A549 (cell line): ENCODE results near the gene GPSM1. TPM values are rescaled to one million over a fixed set of nuclear protein-coding genes. Genes with fewer than 3 reads are reported as not detected.

ENCODE experiments used
- ATAC-seq, 2 experiments: fragments of 200-7000 bp in 1 of 2; fragments of >200 bp in 1 of 2; cut with Nextera tagmentation in 1 of 2; cut with Tn5 transposase in 1 of 2; 3 replicates each; pipeline versions ENCODE4 v1.8.0 to v1.9.1; 2018 to 2020; ENCODE audit warnings: mild to moderate bottlenecking in 1 of 2, moderate library complexity in 1 of 2
- CTCF ChIA-PET: fragments of 300-600 bp; sonication (Branson Sonifier 250); formaldehyde crosslinking; extraction: SDS; loops from one replicate; lab custom pipeline; 2021; ENCODE audit warnings: antibody characterized with exemption, inconsistent platforms; lab: Yijun Ruan, JAX
- POLR2A ChIA-PET: fragments of 350-600 bp; formaldehyde crosslinking; extraction: SDS; loops from one replicate; lab custom pipeline; 2021; ENCODE audit warnings: antibody characterized with exemption, inconsistent platforms; lab: Yijun Ruan, JAX
- DNase-seq, 2 experiments: peaks; one replicate each; pipeline versions ENCODE4 v3.0.0 to v3.0.0-alpha.2; 2011 to 2016; ENCODE audit warnings: low read depth in 1 of 2, low spot score in 1 of 2
- FAIRE-seq: peaks from 2 replicates; lab custom pipeline; 2011; peaks lifted over from hg19 to GRCh38; lab: Jason Lieb, UNC
- H3K27ac ChIP-seq, 2 experiments: fragments of >200 bp; sonication (Bioruptor Twin); formaldehyde crosslinking; 3 replicates each; pipeline ENCODE4 v1.5.1; 2016 to 2017
- H3K4me1 ChIP-seq: fragments of >200 bp; sonication (Bioruptor Twin); formaldehyde crosslinking; 3 replicates; pipeline ENCODE4 v1.6.1; 2016
- H3K4me2 ChIP-seq: fragments of >200 bp; sonication (Bioruptor Twin); formaldehyde crosslinking; 3 replicates; pipeline ENCODE4 v1.6.1; 2016
- H3K4me3 ChIP-seq: fragments of >200 bp; sonication (Bioruptor Twin); formaldehyde crosslinking; 3 replicates; pipeline ENCODE4 v1.5.1; 2016
- H3K9me3 ChIP-seq: fragments of >200 bp; sonication (Bioruptor Twin); formaldehyde crosslinking; 3 replicates; pipeline ENCODE4 v1.6.1; 2016
- ATOH8 ChIP-seq: fragments of 250-450 bp; sonication (Bioruptor Pico); IDR thresholded peaks from 2 replicates; pipeline ENCODE4 v1.5.0; 2020; ENCODE audit warnings: low read depth, mild to moderate bottlenecking, moderate library complexity
- BCL3 ChIP-seq: fragments of >200 bp; sonication (Bioruptor Twin); formaldehyde crosslinking; IDR thresholded peaks from 3 replicates; pipeline ENCODE4 v1.6.1; 2016
- CEBPB ChIP-seq, 2 experiments: fragments of >200 bp in 1 of 2; sonication (Bioruptor Twin) in 1 of 2; formaldehyde crosslinking in 1 of 2; IDR thresholded peaks; 2 replicates each; pipeline ENCODE4 v1.6.1; 2012 to 2016
- CHD2 ChIP-seq: fragments of 150-350 bp; IDR thresholded peaks from 2 replicates; pipeline ENCODE4 v1.6.1; 2014; ENCODE audit warnings: low read length; ENCODE audit not compliant: partially characterized antibody
- CHD4 ChIP-seq: fragments of 200-600 bp; sonication (generic); IDR thresholded peaks from 2 replicates; pipeline ENCODE4 v1.6.1; 2016; ENCODE audit warnings: antibody characterized with exemption, mild to moderate bottlenecking, borderline replicate concordance
- EHMT2 ChIP-seq: fragments of 200-600 bp; sonication (generic); IDR thresholded peaks from 2 replicates; pipeline ENCODE4 v1.6.1; 2016; ENCODE audit warnings: antibody characterized with exemption, low read depth, mild to moderate bottlenecking, moderate library complexity
- FOXS1 ChIP-seq: fragments of 250-450 bp; sonication (Bioruptor Pico); IDR thresholded peaks from 2 replicates; pipeline ENCODE4 v1.5.0; 2020; ENCODE audit warnings: mild to moderate bottlenecking, moderate library complexity
- GATA3 ChIP-seq: IDR thresholded peaks from 2 replicates; pipeline ENCODE4 v1.6.1; 2012; ENCODE audit warnings: borderline replicate concordance
- HDAC2 ChIP-seq: fragments of 200-600 bp; sonication (generic); IDR thresholded peaks from 2 replicates; pipeline ENCODE4 v1.6.1; 2016
- HES2 ChIP-seq: fragments of >200 bp; sonication (Bioruptor Twin); formaldehyde crosslinking; IDR thresholded peaks from 2 replicates; pipeline ENCODE4 v1.6.1; 2016
- HMGXB4 ChIP-seq: fragments of 250-450 bp; sonication (Bioruptor Pico); IDR thresholded peaks from 2 replicates; pipeline ENCODE4 v1.5.0; 2021; ENCODE audit warnings: mild to moderate bottlenecking, moderate library complexity, borderline replicate concordance
- HOXB5 ChIP-seq: fragments of 250-450 bp; sonication (Bioruptor Pico); IDR thresholded peaks from 2 replicates; pipeline ENCODE4 v1.5.0; 2020; ENCODE audit warnings: mild to moderate bottlenecking, moderate library complexity
- JUN ChIP-seq, 2 experiments: fragments of >200 bp; sonication (Bioruptor Twin); formaldehyde crosslinking; IDR thresholded peaks; 2 replicates in 1 of 2; 3 replicates in 1 of 2; pipeline ENCODE4 v1.6.1; 2016 to 2017
- KDM5A ChIP-seq: fragments of 200-600 bp; sonication (generic); IDR thresholded peaks from 2 replicates; pipeline ENCODE4 v1.6.1; 2016; ENCODE audit warnings: antibody characterized with exemption, mild to moderate bottlenecking
- MYC ChIP-seq: IDR thresholded peaks from 2 replicates; pipeline ENCODE4 v1.6.1; 2012; ENCODE audit warnings: mild to moderate bottlenecking, inconsistent platforms, low read length, improper control_type of control experiment, borderline replicate concordance
- PBX3 ChIP-seq: IDR thresholded peaks from 2 replicates; pipeline ENCODE4 v1.6.1; 2012
- POLR2A ChIP-seq: IDR thresholded peaks from 2 replicates; pipeline ENCODE4 v1.6.1; 2012; ENCODE audit warnings: mild to moderate bottlenecking, low read length
- RARB ChIP-seq: fragments of 250-450 bp; sonication (Bioruptor Pico); IDR thresholded peaks from 2 replicates; pipeline ENCODE4 v1.8.0; 2021; ENCODE audit warnings: mild to moderate bottlenecking, moderate library complexity
- SMC3 ChIP-seq: fragments of >200 bp; sonication (Bioruptor Twin); formaldehyde crosslinking; IDR thresholded peaks from 3 replicates; pipeline ENCODE4 v1.6.1; 2018; ENCODE audit warnings: inconsistent platforms
- TP53 ChIP-seq: fragments of 250-450 bp; sonication (Bioruptor Pico); IDR thresholded peaks from 2 replicates; pipeline ENCODE4 v1.5.0; 2021; ENCODE audit warnings: mild to moderate bottlenecking, moderate library complexity
- WGBS: methylation state at CpG from one replicate; pipeline ENCODE4 v1.1.6; 2017; ENCODE audit errors: missing lambda C conversion rate; 5-methylcytosine and 5-hydroxymethylcytosine counted together
- polyA plus RNA-seq, 4 experiments: library from polyadenylated mRNA; depleted of rRNA in 3 of 4; stranded (reverse); fragments of >200 nt; fragmentation: RNase III in 1 of 4; extraction: RNeasy Plus Mini Kit Qiagen cat#74134 plus additional on column Dnase treatment in 1 of 4; gene quantifications; 2 replicates in 3 of 4; 3 replicates in 1 of 4; pipeline ENCODE4 v1.2.3, GENCODE V29; 2011 to 2017
- TF ChIP-seq, protein P1 (sequence below): fragments of 150-350 bp; IDR thresholded peaks from 2 replicates; pipeline ENCODE4 v1.6.1; 2014; ENCODE audit warnings: low read depth, mild to moderate bottlenecking, low read length
- TF ChIP-seq, protein P2 (sequence below): fragments of 450-650 bp; IDR thresholded peaks from 2 replicates; pipeline ENCODE4 v1.6.1; 2014; ENCODE audit warnings: antibody characterized with exemption

The GPSM1 gene
- polyA plus RNA-seq, 2 of the 4 experiments (the other 2 are of a cell fraction) = 2.1 to 8.8 TPM

DNA sequence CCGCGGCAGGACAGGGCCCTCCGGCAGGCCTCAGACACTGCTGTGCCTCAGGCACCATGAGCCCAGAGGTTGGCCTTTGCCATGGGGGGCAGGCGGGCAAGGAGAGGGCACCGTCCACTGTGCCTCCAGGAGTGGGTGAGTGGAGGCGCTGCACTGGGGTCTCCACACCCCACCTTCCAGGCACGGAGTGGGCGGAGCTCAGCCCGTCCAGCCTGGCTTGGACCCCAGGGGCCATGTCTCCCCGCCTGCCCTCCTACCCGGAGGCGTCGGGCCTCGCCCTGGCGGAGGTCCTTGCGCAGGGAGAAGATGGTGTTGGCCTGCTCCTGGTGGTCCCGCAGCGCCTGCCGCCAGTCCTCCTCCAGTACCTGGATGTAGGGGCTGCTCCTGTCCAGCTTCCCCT, 42.7 kb downstream of the GPSM1 start:
- CTCF ChIA-PET = interaction anchor here (0.9 to 1.6 kb wide), 4 partner anchors 26 to 31 kb away, joined by 3 to 5 read pairs (median 3); partner anchors contain the start of gene SNAPC4
- POLR2A ChIA-PET = no interaction called here
- WGBS = 91% methylated on average over 13 of the region's 19 CpGs
- TF ChIP-seq RARB (CRISPR knock-in tag) = no peak
- no peak for TF ChIP-seq CHD2
- DNase-seq (no peak), ATAC-seq (no peak), FAIRE-seq (no peak)
- Histone ChIP-seq H3K9me3 (no peaks in the 10 kb centered on the region), H3K4me3 (no peak overlapping the region), H3K4me2 (no peak overlapping the region), H3K27ac (no peak overlapping the region), H3K4me1 (peaks cover 12% of the 10 kb centered on the region)

- no peak overlapping the region for H3K4me2 ChIP-seq
- no peaks in the 10 kb centered on the region for H3K9me3 ChIP-seq
- no peak overlapping the region for H3K27ac ChIP-seq
- POLR2A ChIA-PET = interaction anchor here (2.3 kb wide), 1 partner anchor 8 kb away, joined by 17 read pairs; the partner anchor contains the start of gene DNLZ
- H3K4me1 ChIP-seq = peaks cover 12% of the 10 kb centered on the region
- CTCF ChIA-PET = interaction anchor here (0.5 to 2.3 kb wide), 6 partner anchors 8 to 231 kb away, joined by 3 to 18 read pairs (median 4); partner anchors contain the start of genes DNLZ and SNAPC4
- WGBS = 91% methylated on average over 39 of the region's 54 CpGs
- DNase-seq (no peak), FAIRE-seq (no peak), ATAC-seq (no peak)
- H3K4me3 ChIP-seq = no peak overlapping the region
- TF ChIP-seq ATOH8 = no peak
- no peak for TF ChIP-seq JUN (IDR thresholded peaks at IDR 0.05)
- TF ChIP-seq TP53 (CRISPR knock-in tag) = no peak
- no peak for TF ChIP-seq MYC
- no peak for TF ChIP-seq HOXB5 (CRISPR knock-in tag)
- no peak for TF ChIP-seq GATA3
- no peak for TF ChIP-seq POLR2A
- no peak for TF ChIP-seq PBX3
- no peak for TF ChIP-seq HES2
- TF ChIP-seq BCL3 = no peak
- TF ChIP-seq EHMT2 = no peak
- no peak for TF ChIP-seq CEBPB (IDR thresholded peaks at IDR 0.05)
- TF ChIP-seq, protein P1, sequence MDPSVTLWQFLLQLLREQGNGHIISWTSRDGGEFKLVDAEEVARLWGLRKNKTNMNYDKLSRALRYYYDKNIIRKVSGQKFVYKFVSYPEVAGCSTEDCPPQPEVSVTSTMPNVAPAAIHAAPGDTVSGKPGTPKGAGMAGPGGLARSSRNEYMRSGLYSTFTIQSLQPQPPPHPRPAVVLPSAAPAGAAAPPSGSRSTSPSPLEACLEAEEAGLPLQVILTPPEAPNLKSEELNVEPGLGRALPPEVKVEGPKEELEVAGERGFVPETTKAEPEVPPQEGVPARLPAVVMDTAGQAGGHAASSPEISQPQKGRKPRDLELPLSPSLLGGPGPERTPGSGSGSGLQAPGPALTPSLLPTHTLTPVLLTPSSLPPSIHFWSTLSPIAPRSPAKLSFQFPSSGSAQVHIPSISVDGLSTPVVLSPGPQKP = no peak
- TF ChIP-seq CHD4 = no peak
- no peak for TF ChIP-seq FOXS1 (CRISPR knock-in tag)
- TF ChIP-seq SMC3 = no peak
- TF ChIP-seq, protein P2, sequence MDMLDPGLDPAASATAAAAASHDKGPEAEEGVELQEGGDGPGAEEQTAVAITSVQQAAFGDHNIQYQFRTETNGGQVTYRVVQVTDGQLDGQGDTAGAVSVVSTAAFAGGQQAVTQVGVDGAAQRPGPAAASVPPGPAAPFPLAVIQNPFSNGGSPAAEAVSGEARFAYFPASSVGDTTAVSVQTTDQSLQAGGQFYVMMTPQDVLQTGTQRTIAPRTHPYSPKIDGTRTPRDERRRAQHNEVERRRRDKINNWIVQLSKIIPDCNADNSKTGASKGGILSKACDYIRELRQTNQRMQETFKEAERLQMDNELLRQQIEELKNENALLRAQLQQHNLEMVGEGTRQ = no peak
- no peak for TF ChIP-seq KDM5A
- TF ChIP-seq HDAC2 = no peak
- TF ChIP-seq HMGXB4 (CRISPR knock-in tag) = no peak
These were observed 43.6 kb downstream of the GPSM1 start for GRCh38 chr9:136370687-136371532.
